HS-5 (cell line): ENCODE measurements around the gene PCDHGB2.
A peak's percentile ranks its signal among the peaks of the same experiment; 100 is the strongest.
"Not testable (repeated sequence)": the region's sequence is repeated elsewhere in the genome, so short reads cannot be mapped to it uniquely, and the experiment has no call there.

Experiments used
- DNase-seq: peaks from one replicate; pipeline ENCODE4 v3.0.0-alpha.2; 2012; ENCODE audit warnings: low read depth

PCDHGB2 gene

DNA sequence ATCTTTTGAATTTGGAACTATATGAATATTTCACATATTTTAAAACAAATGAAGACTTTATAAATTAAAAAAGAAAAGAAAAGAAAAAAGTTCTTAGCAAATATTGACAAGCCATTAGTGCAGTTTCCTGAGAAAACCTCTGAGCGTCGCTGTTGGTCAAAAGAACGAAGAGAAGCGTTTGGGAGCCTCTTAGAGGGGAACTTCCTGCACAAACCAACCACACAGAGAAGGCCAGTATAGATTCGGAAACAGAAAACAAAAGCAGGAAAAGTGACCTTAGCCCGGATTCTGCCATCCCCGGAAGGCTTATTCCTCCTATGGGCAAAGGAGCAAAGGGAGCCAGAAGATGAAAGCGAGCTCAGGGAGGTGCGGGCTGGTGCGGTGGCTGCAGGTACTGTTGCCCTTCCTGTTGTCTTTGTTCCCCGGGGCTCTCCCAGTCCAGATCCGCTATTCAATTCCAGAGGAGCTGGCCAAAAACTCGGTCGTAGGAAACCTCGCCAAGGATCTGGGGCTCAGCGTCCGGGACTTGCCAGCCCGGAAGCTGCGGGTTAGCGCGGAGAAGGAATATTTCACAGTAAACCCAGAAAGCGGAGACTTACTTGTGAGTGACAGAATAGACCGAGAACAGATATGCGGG is at the start of gene PCDHGB2:
Gene PCDHGB2, plus strand, starts transcription at position 205 of the 637 bp plus-strand sequence. Its CDS starts 142 bp downstream, at position 347.
- DNase-seq: peak; percentile 4

DNA sequence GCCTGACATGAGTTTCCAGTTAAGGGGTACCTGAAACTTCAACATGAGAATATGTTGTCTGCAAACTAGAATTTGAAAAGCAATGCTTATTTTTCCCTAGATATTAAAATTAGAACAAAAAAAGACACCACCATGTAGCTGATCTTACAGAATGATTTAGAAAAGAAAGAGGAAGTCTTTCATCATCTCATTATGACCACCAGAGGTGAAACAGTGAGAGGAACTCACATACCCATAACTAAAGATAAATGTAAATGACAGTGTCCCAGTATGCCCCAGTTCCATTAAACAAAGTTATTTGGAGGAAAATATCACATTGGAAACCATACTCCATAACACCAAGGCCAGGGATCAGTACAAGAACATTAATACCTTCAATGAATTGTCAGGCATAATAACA is 46.1 kb upstream of the PCDHGB2 start:
- no peak for DNase-seq

DNA sequence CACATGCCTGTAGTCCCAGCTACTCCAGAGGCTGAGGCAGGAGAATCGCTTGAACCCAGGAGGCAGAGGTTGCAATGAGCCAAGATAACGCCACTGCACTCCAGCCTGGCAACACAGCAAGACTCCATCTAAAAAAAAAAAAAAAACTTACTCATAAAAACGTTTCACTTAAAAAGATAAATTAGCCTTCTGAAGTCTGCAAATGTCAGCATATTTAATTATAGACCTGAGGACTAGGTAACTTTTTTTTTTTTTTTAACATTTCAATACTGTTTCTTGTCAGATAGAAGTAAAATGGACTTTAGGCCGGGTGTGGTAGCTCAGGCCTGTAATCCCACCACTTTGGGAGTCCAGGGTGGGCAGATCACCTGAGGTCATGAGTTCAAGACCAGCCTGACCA is 42.8 kb upstream of the PCDHGB2 start:
- not testable (repeated sequence) for DNase-seq

DNA sequence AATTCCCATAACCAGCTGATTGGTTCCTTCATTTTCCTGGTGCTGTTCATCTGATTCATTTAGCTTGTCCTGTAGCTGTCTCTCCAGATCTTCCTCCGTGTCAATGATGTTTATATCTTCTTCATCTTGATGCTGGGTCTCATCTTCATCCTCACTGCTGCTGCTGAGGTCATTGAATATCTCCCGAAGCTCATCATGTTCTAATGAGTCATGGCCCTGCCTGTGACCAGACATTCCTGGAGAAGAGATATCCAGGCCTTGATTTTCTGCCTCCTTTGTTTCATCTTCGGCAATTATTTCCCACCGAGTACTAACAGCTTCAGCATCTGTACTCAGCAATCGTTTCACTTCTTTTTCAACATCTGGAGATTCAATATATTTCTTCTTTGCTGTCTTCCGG is 40.6 kb upstream of the PCDHGB2 start:
- no peak for DNase-seq

DNA sequence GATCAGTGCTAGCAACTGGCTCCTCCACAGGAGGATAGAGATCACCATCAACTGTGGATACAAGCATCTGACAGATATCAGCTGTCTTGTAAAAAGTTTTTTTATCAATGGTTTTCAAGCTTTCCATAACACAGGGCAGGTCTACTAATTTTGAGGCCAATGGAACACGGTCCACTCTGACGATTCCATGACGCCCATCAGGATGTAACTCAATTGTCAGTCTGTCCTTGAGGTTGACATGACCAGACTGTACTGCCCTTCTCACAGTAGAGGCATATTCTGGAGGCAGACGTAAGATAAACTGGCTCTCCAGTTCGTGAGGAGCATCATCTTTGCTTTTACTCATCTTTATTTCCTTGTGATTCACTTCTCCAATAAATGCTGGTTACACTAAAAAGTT is 40.1 kb upstream of the PCDHGB2 start:
- DNase-seq: no peak

DNA sequence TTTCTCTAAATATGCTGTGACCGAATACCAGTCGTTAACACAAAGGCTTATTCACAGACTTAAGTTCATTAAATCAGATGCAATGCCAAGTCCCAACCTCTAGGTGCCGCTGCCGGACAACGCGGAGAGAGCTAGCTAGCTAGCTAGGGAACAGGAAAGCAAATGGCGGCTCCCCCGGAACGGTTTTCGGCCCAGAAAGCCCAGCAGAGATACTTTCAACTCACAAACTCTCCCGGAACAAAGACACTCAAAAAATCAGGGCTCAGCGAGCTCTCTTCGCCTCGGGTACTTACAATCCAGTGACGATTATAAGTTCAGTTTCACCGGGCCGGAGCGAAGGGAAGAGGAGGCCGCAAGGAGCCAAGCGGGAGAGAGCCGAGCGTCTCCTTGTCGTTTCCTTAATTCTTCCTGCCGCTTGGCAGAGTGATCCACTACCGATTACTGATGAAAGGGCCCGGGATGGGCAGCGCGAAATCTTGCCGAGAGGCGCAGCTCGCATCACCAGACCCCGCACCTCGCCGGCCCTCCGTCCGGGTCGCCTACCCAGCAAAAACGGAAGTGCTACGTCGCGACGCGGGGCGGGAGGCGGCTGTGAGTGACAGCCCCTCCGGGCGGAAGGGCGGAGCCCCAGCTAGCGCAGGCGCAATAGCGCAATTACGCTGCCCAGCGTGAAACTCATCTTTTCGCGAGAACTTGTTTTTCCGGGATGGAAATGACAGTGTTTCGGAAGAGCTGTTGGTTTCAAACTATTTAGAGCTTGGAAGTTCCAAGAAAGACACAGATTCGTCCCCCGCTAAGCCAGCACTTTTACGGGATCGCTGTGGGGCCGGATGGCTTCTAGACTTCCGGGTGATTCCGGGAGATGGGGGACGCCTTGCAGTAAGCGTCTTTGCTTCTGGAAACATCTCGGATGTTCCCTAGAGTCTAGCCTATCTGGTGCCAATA is 39.3 kb upstream of the PCDHGB2 start, which contains the start of gene TAF7:
Gene TAF7, minus strand, starts transcription at position 560 of the 945 bp plus-strand sequence. CDS start 740 bp downstream, outside the sequence.
- peak; percentile 18 for DNase-seq

DNA sequence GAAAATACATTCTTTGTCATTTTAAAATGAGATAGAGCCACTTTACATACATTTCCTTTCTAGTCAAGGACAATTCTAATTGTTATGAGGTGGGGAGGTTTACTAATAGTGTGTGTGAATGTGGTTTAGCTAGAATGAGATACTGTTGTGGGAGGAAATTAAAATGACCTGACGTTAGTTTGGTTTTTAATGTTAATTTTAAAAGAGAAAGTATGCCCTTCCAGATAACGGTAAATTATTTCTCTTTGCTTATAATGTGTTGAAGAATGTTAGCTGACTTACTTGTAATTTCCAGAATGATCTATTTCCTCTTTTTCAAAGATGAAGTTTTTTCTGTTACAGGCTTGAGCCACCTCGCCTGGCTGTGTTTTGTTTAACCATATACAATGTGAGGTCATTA is 37.5 kb upstream of the PCDHGB2 start:
- no peak for DNase-seq

DNA sequence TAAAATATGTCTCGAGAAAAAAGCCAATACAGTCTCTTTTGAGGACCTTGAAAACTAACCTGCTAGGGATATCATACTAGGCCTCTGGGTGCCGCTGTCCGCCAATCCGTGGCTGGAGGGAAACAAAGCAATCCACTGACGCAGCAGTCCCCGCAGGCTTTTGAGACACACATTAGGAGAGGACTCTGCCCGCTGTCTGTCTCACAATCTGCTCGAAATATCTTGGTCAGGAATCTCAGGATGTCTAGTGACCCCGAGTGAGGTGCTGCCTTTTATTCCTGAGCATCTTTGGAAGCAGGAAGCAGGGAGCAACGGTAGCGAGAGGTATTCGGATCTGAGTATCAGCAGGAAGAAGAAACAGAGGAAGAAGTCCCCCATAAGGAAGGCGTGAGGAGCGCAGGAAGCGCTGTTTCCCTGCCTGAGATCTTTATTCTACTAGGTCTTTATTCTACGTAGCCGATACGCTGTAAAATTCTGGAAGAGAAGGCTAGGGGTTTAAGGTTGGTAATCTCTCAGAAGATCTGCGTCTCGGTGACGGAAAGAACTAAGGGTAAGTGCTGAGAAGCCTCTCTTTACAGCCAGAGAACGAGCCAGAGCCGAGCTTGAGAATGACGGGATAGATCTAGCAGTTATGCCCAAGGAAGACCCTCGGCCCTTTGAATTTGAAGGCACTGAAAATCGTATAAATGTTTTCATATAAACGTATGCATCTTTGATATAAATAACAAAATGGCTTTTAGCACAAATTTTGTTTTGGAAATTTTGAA is 33.5 kb upstream of the PCDHGB2 start:
- no peak for DNase-seq

DNA sequence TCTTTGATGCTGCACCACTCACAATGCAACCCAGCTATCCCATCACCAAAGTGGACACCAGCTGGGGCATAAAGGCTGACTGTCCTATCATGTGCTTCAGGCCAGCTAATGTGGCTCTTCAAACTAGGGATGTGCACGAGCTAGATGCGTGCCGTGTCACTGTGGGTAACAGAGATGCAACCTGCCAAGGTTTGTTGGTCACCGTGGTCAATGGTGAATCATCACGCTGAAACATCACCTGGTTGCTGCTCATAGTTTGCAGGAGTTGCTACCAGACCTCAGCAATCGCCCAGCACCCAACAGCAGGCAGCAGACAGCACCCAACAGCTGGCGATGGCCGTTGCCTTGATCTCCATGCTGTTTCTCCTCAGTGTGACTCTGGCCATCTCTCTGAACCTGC is 31.6 kb upstream of the PCDHGB2 start:
- no peak for DNase-seq

DNA sequence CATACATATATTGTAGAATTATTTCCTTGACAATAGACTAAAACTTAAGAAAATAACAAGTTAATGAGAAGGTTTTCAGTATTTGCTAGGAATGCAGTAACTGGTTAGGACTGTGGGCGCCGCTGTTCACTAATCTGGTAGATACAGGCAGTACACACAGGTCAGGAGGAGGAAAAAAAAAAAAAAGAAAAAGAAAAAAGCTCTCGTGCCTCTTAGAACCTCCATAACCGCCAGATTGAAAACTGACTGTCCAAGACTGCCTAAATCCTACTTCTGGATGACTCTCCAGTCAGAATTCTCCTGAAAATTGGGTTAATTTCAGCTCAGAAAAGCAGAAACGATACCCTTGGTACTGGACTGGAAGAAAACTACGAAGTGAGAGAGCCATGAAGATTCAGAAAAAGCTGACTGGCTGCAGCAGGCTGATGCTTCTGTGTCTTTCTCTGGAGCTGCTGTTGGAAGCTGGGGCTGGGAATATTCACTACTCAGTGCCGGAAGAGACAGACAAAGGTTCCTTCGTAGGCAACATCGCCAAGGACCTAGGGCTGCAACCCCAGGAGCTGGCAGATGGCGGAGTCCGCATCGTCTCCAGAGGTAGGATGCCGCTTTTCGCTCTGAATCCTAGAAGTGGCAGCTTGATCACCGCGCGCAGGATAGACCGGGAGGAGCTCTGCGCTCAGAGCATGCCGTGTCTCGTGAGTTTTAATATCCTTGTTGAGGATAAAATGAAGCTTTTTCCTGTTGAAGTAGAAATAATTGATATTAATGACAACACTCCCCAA is 29.3 kb upstream of the PCDHGB2 start, which contains the start of gene PCDHGA1:
Gene PCDHGA1, plus strand, starts transcription at position 216 of the 782 bp plus-strand sequence.
- DNase-seq: peak; percentile 2

DNA sequence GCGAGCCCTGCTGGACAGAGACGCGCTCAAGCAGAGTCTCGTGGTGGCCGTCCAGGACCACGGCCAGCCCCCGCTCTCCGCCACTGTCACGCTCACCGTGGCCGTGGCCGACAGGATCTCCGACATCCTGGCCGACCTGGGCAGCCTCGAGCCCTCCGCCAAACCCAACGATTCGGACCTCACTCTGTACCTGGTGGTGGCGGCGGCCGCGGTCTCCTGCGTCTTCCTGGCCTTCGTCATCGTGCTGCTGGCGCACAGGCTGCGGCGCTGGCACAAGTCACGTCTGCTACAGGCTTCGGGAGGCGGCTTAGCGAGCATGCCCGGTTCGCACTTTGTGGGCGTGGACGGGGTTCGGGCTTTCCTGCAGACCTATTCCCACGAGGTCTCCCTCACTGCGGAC is 27.2 kb upstream of the PCDHGB2 start:
- not testable (repeated sequence) for DNase-seq

DNA sequence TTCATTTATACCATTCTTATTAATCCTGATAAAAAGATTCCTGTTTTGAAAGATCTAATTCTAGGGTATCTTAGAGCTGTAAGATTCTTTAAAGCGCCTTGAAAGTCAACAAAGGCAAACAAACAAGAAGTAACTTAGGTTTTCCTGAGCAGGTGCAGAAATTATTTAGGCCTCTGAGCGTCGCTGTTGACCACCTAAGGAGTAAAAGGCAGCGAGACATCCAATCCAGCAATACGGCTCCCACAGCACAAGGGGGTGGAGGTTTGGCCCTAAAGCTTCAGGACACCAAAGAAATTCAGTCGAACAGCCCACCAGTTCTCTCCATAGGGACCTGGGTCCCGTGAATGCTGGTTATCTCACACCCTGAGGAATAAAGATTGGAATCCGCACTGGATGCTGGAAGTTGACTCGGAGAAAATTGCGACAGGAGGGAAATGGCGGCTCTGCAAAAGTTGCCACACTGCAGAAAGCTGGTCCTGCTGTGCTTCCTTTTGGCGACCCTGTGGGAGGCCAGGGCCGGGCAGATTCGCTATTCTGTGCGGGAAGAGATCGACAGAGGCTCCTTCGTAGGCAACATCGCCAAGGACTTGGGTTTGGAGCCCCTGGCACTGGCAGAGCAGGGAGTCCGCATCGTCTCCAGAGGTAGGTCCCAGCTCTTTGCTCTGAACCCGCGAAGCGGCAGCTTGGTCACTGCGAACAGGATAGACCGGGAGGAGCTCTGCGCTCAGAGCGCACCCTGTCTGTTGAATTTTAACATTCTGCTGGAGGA is 21.1 kb upstream of the PCDHGB2 start, which contains the start of gene PCDHGA2:
Gene PCDHGA2, plus strand, starts transcription at position 223 of the 769 bp plus-strand sequence.
- DNase-seq: no peak

DNA sequence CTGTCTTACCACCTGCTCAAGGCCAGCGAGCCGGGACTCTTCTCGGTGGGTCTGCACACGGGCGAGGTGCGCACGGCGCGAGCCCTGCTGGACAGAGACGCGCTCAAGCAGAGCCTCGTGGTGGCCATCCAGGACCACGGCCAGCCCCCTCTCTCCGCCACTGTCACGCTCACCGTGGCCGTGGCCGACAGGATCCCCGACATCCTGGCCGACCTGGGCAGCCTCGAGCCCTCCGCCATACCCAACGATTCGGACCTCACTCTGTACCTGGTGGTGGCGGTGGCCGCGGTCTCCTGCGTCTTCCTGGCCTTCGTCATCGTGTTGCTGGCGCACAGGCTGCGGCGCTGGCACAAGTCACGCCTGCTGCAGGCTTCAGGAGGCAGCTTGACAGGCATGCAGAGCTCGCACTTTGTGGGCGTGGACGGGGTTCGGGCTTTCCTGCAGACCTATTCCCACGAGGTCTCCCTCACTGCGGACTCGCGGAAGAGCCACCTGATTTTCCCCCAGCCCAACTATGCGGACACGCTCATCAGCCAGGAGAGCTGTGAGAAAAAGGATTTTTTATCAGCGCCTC is 18.9 kb upstream of the PCDHGB2 start:
- DNase-seq: not testable (repeated sequence)

DNA sequence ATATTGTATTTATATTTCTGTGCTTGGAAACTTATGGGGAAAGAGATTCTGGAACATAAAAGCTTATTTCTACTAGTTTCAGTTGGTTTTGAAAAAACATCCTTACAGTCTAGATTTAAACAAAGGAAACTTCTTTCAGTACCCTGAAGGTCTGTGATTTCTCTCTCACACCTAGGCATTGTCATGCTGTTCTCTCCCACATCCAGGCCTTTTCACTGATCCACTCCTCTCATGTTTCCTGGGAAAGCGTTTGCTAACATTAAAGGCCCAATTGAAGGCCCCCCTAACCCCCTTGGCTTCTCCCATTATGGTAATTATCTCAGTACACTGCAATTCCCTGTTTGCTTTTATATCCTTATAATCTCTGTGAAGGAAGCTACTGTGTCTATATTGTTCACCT is 17.0 kb upstream of the PCDHGB2 start:
- DNase-seq: no peak

DNA sequence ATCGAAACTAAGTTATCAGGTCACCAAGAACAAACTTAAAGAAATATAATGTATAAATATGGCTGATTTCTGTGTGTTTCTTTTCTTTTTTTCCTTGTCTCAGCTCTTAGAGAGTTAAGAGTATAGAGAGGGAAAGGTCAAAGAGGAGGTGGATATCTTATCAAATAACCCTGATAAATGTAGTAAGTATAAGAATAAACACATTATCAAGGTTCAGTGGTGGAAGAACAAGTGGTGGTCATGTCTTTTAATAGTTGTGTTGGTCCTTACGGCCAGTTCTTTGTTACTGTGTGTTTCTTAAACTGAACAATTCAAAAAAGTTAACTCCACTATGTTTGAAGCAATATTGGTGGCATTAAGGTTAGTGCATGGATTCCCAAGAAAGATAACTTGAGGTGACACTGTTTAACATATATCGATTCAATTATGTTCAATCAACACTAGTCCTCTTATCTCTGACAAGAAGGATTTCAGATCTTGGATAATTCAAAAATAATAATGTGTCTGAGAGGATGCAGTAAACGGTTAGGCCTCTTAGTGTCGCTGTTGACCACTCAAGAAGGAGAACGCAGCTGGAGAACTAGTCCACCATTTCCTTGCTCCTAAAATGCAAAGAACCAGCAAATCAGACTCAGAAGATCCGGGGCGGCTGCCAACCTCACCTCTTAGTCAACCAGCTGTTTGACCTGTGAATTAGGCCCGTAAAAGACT is 16.4 kb upstream of the PCDHGB2 start, which contains the start of gene PCDHGA3:
Gene PCDHGA3, plus strand, starts transcription at position 588 of the 711 bp plus-strand sequence. CDS start 205 bp downstream, outside the sequence.
- no peak for DNase-seq

DNA sequence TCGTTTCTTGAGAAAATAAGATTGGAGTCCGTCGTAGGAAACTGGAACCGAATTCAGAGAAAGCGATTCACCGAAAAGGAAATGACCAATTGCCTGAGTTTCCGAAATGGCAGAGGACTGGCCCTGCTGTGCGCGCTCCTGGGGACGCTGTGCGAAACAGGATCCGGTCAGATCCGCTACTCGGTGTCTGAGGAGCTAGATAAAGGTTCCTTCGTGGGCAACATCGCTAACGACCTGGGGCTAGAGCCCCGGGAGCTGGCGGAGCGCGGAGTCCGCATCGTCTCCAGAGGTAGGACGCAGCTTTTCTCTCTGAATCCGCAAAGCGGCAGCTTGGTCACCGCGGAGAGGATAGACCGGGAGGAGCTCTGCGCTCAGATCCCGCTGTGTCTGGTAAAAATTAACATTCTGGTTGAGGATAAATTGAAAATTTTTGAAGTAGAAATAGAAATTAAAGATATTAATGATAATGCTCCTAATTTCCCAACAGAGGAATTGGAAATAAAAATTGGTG is 15.8 kb upstream of the PCDHGB2 start:
- no peak for DNase-seq

DNA sequence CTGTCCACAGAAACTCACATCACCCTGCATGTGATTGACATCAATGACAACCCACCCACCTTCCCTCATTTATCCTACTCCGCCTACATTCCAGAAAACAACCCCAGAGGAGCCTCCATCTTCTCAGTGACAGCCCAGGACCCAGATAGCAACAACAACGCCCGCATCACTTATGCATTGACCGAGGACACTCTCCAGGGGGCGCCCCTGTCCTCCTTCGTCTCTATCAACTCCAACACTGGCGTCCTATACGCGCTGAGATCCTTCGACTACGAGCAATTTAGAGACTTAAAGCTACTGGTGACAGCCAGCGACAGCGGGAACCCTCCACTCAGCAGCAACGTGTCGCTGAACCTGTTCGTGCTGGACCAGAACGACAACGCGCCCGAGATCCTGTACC is 14.5 kb upstream of the PCDHGB2 start:
- DNase-seq: no peak

DNA sequence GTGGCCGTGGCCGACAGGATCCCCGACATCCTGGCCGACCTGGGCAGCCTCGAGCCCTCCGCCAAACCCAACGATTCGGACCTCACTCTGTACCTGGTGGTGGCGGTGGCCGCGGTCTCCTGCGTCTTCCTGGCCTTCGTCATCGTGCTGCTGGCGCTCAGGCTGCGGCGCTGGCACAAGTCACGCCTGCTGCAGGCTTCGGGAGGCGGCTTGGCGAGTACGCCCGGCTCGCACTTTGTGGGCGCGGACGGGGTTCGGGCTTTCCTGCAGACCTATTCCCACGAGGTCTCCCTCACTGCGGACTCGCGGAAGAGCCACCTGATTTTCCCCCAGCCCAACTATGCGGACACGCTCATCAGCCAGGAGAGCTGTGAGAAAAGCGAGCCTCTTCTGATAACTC is 13.8 kb upstream of the PCDHGB2 start:
- DNase-seq: not testable (repeated sequence)
